Right lobe of liver (tissue), 6 donors: Measurements from ENCODE around the gene SLCO3A1. TPM values are rescaled to one million over a fixed set of nuclear protein-coding genes. Genes with fewer than 3 reads are reported as not detected.

Source experiments
- ATAC-seq, 4 donors: fragments of 200-7000 bp; cut with Tn5 transposase; one replicate each; pipeline ENCODE4 v1.9.1; 2020; ENCODE audit warnings: mild to moderate bottlenecking in 4 of 4, moderate library complexity in 4 of 4
- DNase-seq, 3 donors: peaks; one replicate each; pipeline ENCODE4 v3.0.0-alpha.2; 2020
- H3K27ac ChIP-seq, 3 donors: fragments of 200-600 bp; one replicate each; pipeline ENCODE4 v1.8.0; 2022
- H3K27me3 ChIP-seq, 2 donors: fragments of 200-600 bp; one replicate each; pipeline ENCODE4 v1.8.0; 2022
- H3K36me3 ChIP-seq, 4 donors: fragments of 200-600 bp; sonication (generic) in 1 of 4; one replicate each; pipeline versions ENCODE4 v1.5.1 to v1.8.0; 2017 to 2022; ENCODE audit warnings: control low read depth in 1 of 4
- H3K4me1 ChIP-seq, 4 donors: fragments of 200-600 bp; sonication (generic) in 1 of 4; one replicate each; pipeline versions ENCODE4 v1.5.1 to v1.8.0; 2017 to 2022; ENCODE audit warnings: control low read depth in 1 of 4
- H3K4me3 ChIP-seq, 3 donors: fragments of 200-600 bp; one replicate each; pipeline ENCODE4 v1.8.0; 2022
- H3K9me3 ChIP-seq, 4 donors: fragments of 200-600 bp; sonication (generic) in 1 of 4; one replicate each; pipeline versions ENCODE4 v1.5.1 to v1.8.0; 2017 to 2022; ENCODE audit warnings: control low read depth in 1 of 4
- POLR2A ChIP-seq: fragments of 450-650 bp; IDR thresholded peaks from one replicate; pipeline ENCODE4 v1.6.1; 2017; ENCODE audit warnings: antibody characterized with exemption, mild to moderate bottlenecking
- WGBS: methylation state at CpG from one replicate; pipeline ENCODE4 v1.1.6; 2018; ENCODE audit warnings: low coverage, low lambda C conversion rate; ENCODE audit not compliant: insufficient coverage; ENCODE audit errors: missing lambda C conversion rate; 5-methylcytosine and 5-hydroxymethylcytosine counted together
- intact Hi-C, 2 donors: fragments of 100-400 bp; cut with DNase I; formaldehyde crosslinking; loops; one replicate each; pipeline versions ENCODE4 v1.11.2 to v1.14.1; 2022
- total RNA-seq, 6 experiments: library from RNA; depleted of rRNA in 2 of 6; stranded (reverse); fragments of >200 nt in 2 of 6; fragmentation: NEBNext Ultra II Directional in 3 of 6; extraction: Animal tissue kit (Norgen Biotek cat#: 25700) in 3 of 6; gene quantifications; one replicate each; pipeline versions ENCODE4 v1.1.0 to v1.2.4, GENCODE V29; 2016 to 2023
- TF ChIP-seq, protein P1 (sequence below), 4 donors: fragments of 200-600 bp in 3 of 4; fragments of 450-650 bp in 1 of 4; IDR thresholded peaks; one replicate each; pipeline versions ENCODE4 v1.5.1 to v1.8.0; 2016 to 2022; ENCODE audit warnings: antibody characterized with exemption in 4 of 4, mild to moderate bottlenecking in 2 of 4
- donor health status: DM: no; HTN: yes; CAD: no.
- donor health status: DM: no; HTN: no; CAD: no.
- donor health status: DM: no; HTN: no; CAD: no.
- donor health status: DM: no; HTN: yes; CAD: no.
- donor health status: DM: no; HTN: yes; CAD: no.

The SLCO3A1 gene
- total RNA-seq, 6 experiments from 2014 or later: 2.4 to 7.7 (median 3.7) TPM

DNA sequence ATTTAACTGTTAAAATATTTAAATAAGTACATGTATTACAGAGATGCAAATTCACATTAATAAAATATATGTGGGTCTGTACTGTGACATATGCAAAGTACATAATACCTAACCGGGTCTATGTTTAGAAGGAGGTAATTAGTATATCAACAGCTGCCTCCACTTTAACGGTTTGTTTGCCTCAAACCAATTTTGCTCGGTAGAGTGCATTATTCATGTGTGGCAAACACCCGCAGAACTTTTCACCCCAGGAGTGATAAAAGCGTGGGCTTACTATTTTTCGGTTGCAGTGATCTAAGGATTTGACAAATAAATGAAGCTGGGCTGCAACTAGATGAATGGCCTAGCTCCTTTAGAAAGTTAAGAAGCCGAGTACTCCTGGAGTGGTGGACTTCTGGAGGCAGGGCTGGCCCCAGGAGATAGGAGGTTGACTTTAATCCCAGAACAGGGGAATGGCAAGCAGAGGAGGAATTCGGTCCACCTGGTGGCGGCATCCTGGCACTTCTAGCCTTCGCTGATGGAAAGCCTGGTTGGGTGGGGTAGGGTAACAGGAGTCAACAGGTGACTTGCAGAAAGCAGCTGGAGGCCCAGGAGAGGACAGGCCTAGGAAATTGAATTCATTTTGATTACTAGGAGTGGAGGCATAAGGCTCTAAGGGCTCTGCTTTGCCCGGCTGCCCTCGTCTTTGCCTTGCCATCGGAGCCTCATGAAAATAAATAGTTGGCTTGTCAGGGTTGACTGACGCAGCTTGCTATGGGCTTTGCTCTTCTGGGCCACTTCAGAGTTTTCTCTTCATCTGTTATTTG, 2.4 kb downstream of the SLCO3A1 start:
- no peak overlapping the region for H3K4me3 ChIP-seq
- WGBS: 53% methylated on average over 9 of the region's 14 CpGs
- H3K9me3 ChIP-seq: no peaks in the 10 kb centered on the region
- no peak for ATAC-seq
- peaks cover 0 to 10% (median 0%) of the 10 kb centered on the region in 4 donors for H3K4me1 ChIP-seq
- intact Hi-C loops: loop anchor here (10.0 kb wide), 2 partner anchors 219 to 551 kb away; no protein-coding TSS in a partner anchor
- DNase-seq: no peak
- no peak overlapping the region for H3K27ac ChIP-seq
- H3K36me3 ChIP-seq: no peaks in the 10 kb centered on the region
- TF ChIP-seq, protein P1, sequence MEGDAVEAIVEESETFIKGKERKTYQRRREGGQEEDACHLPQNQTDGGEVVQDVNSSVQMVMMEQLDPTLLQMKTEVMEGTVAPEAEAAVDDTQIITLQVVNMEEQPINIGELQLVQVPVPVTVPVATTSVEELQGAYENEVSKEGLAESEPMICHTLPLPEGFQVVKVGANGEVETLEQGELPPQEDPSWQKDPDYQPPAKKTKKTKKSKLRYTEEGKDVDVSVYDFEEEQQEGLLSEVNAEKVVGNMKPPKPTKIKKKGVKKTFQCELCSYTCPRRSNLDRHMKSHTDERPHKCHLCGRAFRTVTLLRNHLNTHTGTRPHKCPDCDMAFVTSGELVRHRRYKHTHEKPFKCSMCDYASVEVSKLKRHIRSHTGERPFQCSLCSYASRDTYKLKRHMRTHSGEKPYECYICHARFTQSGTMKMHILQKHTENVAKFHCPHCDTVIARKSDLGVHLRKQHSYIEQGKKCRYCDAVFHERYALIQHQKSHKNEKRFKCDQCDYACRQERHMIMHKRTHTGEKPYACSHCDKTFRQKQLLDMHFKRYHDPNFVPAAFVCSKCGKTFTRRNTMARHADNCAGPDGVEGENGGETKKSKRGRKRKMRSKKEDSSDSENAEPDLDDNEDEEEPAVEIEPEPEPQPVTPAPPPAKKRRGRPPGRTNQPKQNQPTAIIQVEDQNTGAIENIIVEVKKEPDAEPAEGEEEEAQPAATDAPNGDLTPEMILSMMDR (IDR thresholded peaks at IDR 0.05): peak in 1 of 4 donors; percentile 11
- TF ChIP-seq POLR2A: no peak
- H3K27me3 ChIP-seq: peaks cover 0 to 4% of the 10 kb centered on the region in 2 donors

GRCh38 chr15:91857224-91857585, 3.7 kb downstream of the SLCO3A1 start:
- no peak for TF ChIP-seq POLR2A
- TF ChIP-seq, protein P1 (IDR thresholded peaks at IDR 0.05): no peak
- H3K4me3 ChIP-seq: no peak overlapping the region
- H3K9me3 ChIP-seq: no peaks in the 10 kb centered on the region
- no peaks in the 10 kb centered on the region for H3K36me3 ChIP-seq
- H3K27ac ChIP-seq: no peak overlapping the region
- peaks cover 0 to 4% (median 0%) of the 10 kb centered on the region in 4 donors for H3K4me1 ChIP-seq
- H3K27me3 ChIP-seq: peaks cover 0 to 4% of the 10 kb centered on the region in 2 donors
- ATAC-seq (no peak), DNase-seq (no peak)
- WGBS: 59% methylated on average over 2 of the region's 3 CpGs
- intact Hi-C loops: loop anchor here (10.0 kb wide), 2 partner anchors 218 to 552 kb away; no protein-coding TSS in a partner anchor

- DNase-seq (no peak), ATAC-seq (no peak)
- 57% methylated on average over 2 of the region's 2 CpGs for WGBS
- no peak for TF ChIP-seq POLR2A
- TF ChIP-seq, protein P1 (IDR thresholded peaks at IDR 0.05): no peak
- Histone ChIP-seq H3K36me3 (no peaks in the 10 kb centered on the region), H3K27ac (no peak overlapping the region), H3K4me1 (no peaks in the 10 kb centered on the region), H3K4me3 (no peak overlapping the region), H3K9me3 (no peaks in the 10 kb centered on the region), H3K27me3 (peaks cover 0 to 4% of the 10 kb centered on the region in 2 donors)
- intact Hi-C loops: loop anchor here (10.0 kb wide), 2 partner anchors 217 to 553 kb away; no protein-coding TSS in a partner anchor
Observed at GRCh38 chr15:91857772-91858171, 4.3 kb downstream of the SLCO3A1 start.

DNA sequence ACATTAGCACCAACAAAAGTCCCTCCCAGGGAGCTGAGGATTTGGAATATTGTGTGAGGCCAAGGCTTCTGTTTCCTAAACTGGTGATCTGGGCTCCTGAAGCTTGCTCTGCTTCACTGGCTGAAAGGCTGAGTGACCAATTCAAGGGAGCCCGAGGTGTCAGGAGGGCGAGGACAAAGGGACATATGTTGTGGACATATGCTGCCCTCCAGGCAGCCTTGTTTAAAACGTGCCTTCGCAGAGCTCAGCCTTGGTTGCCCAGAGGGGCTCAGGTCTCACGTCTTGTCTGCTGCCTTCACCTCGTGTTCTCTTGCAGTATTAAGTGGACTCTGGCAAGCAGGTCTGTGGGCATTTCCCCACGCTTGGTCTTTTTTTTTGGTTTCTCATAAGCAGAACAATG, 7.0 kb downstream of the SLCO3A1 start:
- Histone ChIP-seq H3K9me3 (no peaks in the 10 kb centered on the region), H3K4me1 (no peaks in the 10 kb centered on the region), H3K36me3 (no peaks in the 10 kb centered on the region), H3K27me3 (no peaks in the 10 kb centered on the region), H3K4me3 (no peak overlapping the region), H3K27ac (no peak overlapping the region)
- ATAC-seq (no peak), DNase-seq (no peak)
- 75% methylated on average over 4 of the region's 7 CpGs for WGBS
- TF ChIP-seq, protein P1 (IDR thresholded peaks at IDR 0.05): no peak
- no peak for TF ChIP-seq POLR2A
- intact Hi-C loops: no loop called here
